ENCODE data around the gene SLC4A3.

Gene SLC4A3

GRCh38 chr2:219596954-219597551 lies 30.4 kb upstream of the SLC4A3 start:
- H3K4me2 ChIP-seq (ENCODE audit: insufficient read depth, low read length, poor library complexity, severe bottlenecking), result peak overlapping the region; percentile 81
- H3K4me1 ChIP-seq (ENCODE audit: control insufficient read depth in 2 of 2, insufficient read depth in 1 of 2, low read depth in 1 of 2, low read length in 2 of 2), result peaks cover 5 to 6% of the 10 kb centered on the region in 2 donors
- peaks cover 1% of the 10 kb centered on the region for H3K79me1 ChIP-seq (ENCODE audit: low read depth, low read length)
- peak overlapping the region; percentile 83 for H2BK5ac ChIP-seq (ENCODE audit: low read length)
- H3K9ac ChIP-seq (ENCODE audit: low read depth, low read length, poor library complexity), result no peak overlapping the region
- peaks cover 0 to 5% of the 10 kb centered on the region in 2 donors for H3K36me3 ChIP-seq (replicated peaks in 1 of 2; ENCODE audit: control insufficient read depth in 2 of 2, insufficient read depth in 2 of 2, low read length in 2 of 2)
- H3K23ac ChIP-seq (ENCODE audit: low read depth, low read length, poor library complexity), result no peak overlapping the region
- WGBS, 2 donors (ENCODE audit: extremely low coverage in 2 of 2, insufficient read length in 2 of 2, insufficient replicate concordance in 1 of 2), result no CpG with 5 or more reads among the region's 19 CpGs
- H2AK5ac ChIP-seq (ENCODE audit: low read depth, low read length), result peak overlapping the region; percentile 32
- no peak overlapping the region for H3K14ac ChIP-seq (ENCODE audit: low read length)
- H4K91ac ChIP-seq (ENCODE audit: low read depth, low read length, poor library complexity), result no peak overlapping the region
- peak overlapping the region; percentile 74 for H2BK120ac ChIP-seq (ENCODE audit: low read depth, low read length)
- peak overlapping the region; percentile 73 for H3K18ac ChIP-seq (ENCODE audit: low read length)
- no peak overlapping the region for H2BK15ac ChIP-seq (ENCODE audit: low read length)
- H3K27me3 ChIP-seq (ENCODE audit: control insufficient read depth in 3 of 3, insufficient read depth in 3 of 3, low read depth in 1 of 3, low read length in 3 of 3), result no peaks in the 10 kb centered on the region
- no peak overlapping the region for H2BK12ac ChIP-seq (ENCODE audit: low read length)
- no peak overlapping the region for H3K4ac ChIP-seq (ENCODE audit: low read length)
- peak overlapping the region; percentile 87 for H3K4me3 ChIP-seq (ENCODE audit: low read length in 2 of 2)
- DNase-seq (ENCODE audit: low spot score), result no peak
- H4K8ac ChIP-seq (ENCODE audit: low read depth, low read length), result no peak overlapping the region
- peak overlapping the region; percentile 94 for H3K27ac ChIP-seq (replicated peaks; ENCODE audit: low read length)
- no peaks in the 10 kb centered on the region for H3K9me3 ChIP-seq (replicated peaks in 1 of 2; ENCODE audit: control insufficient read depth in 2 of 2, insufficient read depth in 1 of 2, low read depth in 1 of 2, low read length in 2 of 2)
- H2AFZ ChIP-seq (ENCODE audit: low read length), result peak overlapping the region; percentile 97

- Histone ChIP-seq H3K79me1 (ENCODE audit: low read depth, low read length) (peaks cover 1% of the 10 kb centered on the region), H2AK5ac (ENCODE audit: low read depth, low read length) (peak within 1 kb of the TSS; percentile 32), H3K27ac (replicated peaks; ENCODE audit: low read length) (peak within 1 kb of the TSS; percentile 94), H4K91ac (ENCODE audit: low read depth, low read length, poor library complexity) (no peak within 1 kb of the TSS), H3K4me2 (ENCODE audit: insufficient read depth, low read length, poor library complexity, severe bottlenecking) (peak within 1 kb of the TSS; percentile 81), H3K4me3 (ENCODE audit: low read length in 2 of 2) (peak within 1 kb of the TSS; percentile 87), H2BK15ac (ENCODE audit: low read length) (no peak within 1 kb of the TSS), H3K4ac (ENCODE audit: low read length) (no peak within 1 kb of the TSS), H4K8ac (ENCODE audit: low read depth, low read length) (peak within 1 kb of the TSS; percentile 6), H3K4me1 (ENCODE audit: control insufficient read depth in 2 of 2, insufficient read depth in 1 of 2, low read depth in 1 of 2, low read length in 2 of 2) (peaks cover 5 to 6% of the 10 kb centered on the region in 2 donors), H2AFZ (ENCODE audit: low read length) (peak within 1 kb of the TSS; percentile 97), H3K18ac (ENCODE audit: low read length) (peak within 1 kb of the TSS; percentile 92), H2BK120ac (ENCODE audit: low read depth, low read length) (peak within 1 kb of the TSS; percentile 74), H3K27me3 (ENCODE audit: control insufficient read depth in 3 of 3, insufficient read depth in 3 of 3, low read depth in 1 of 3, low read length in 3 of 3) (no peaks in the 10 kb centered on the region), H3K23ac (ENCODE audit: low read depth, low read length, poor library complexity) (peak within 1 kb of the TSS; percentile 95), H2BK5ac (ENCODE audit: low read length) (peak within 1 kb of the TSS; percentile 83), H3K9me3 (replicated peaks in 1 of 2; ENCODE audit: control insufficient read depth in 2 of 2, insufficient read depth in 1 of 2, low read depth in 1 of 2, low read length in 2 of 2) (no peaks in the 10 kb centered on the region), H3K36me3 (replicated peaks in 1 of 2; ENCODE audit: control insufficient read depth in 2 of 2, insufficient read depth in 2 of 2, low read length in 2 of 2) (peaks cover 4 to 12% of the 10 kb centered on the region in 2 donors), H2BK12ac (ENCODE audit: low read length) (no peak within 1 kb of the TSS), H3K14ac (ENCODE audit: low read length) (peak within 1 kb of the TSS; percentile 2), H3K9ac (ENCODE audit: low read depth, low read length, poor library complexity) (no peak within 1 kb of the TSS)
- WGBS, 2 donors (ENCODE audit: extremely low coverage in 2 of 2, insufficient read length in 2 of 2, insufficient replicate concordance in 1 of 2), result no CpG with 5 or more reads among the region's 57 CpGs
- DNase-seq (ENCODE audit: low spot score), result peak; percentile 94
These were observed 29.7 kb upstream of the SLC4A3 start, which contains the start of gene STK11IP for GRCh38 chr2:219597552-219598307. TSS of gene STK11IP (plus strand) at chr2:219597857. CDS start at chr2:219598120, 263 bp downstream.

DNA sequence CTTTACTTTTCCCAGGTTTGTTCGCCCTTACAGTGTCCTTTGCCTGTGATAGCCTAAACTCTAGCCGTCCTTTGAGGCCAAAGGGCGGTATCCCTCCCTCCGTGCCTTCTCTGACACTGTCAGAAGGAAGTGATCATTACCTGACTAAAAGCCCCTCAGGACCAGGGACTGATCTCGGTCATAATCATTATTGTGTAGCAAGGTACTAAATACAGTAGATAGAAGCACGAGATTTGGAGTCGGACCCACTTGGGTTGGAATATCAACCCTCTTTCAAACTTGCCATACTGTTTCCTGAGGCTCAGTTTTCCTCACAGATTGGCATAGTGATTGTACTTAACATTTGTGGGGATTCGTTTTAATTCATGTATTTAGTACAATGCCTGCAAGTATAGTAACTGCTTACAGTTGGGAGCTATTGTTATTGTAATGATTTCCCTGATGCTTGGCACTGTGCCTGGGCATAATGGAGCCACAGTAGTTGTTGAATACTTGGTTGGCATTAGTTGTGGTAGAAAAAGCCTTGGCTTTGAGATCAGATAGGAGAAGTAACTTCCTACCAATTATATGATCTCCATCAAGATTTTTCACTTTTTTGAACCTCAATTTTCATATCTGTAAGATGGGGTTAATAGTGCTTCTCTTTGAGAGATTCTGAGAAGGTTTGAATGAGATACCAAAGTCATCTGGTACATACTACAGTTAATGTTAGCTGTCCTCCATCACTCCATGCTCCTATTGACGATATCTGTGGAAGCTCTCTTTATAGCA lies 28.9 kb upstream of the SLC4A3 start:
- no peak overlapping the region for H2BK12ac ChIP-seq (ENCODE audit: low read length)
- peaks cover 5 to 6% of the 10 kb centered on the region in 2 donors for H3K4me1 ChIP-seq (ENCODE audit: control insufficient read depth in 2 of 2, insufficient read depth in 1 of 2, low read depth in 1 of 2, low read length in 2 of 2)
- H4K8ac ChIP-seq (ENCODE audit: low read depth, low read length), result no peak overlapping the region
- DNase-seq (ENCODE audit: low spot score), result no peak
- peaks cover 4 to 13% of the 10 kb centered on the region in 2 donors for H3K36me3 ChIP-seq (replicated peaks in 1 of 2; ENCODE audit: control insufficient read depth in 2 of 2, insufficient read depth in 2 of 2, low read length in 2 of 2)
- no peak overlapping the region for H3K4ac ChIP-seq (ENCODE audit: low read length)
- H3K18ac ChIP-seq (ENCODE audit: low read length), result no peak overlapping the region
- no peaks in the 10 kb centered on the region for H3K9me3 ChIP-seq (replicated peaks in 1 of 2; ENCODE audit: control insufficient read depth in 2 of 2, insufficient read depth in 1 of 2, low read depth in 1 of 2, low read length in 2 of 2)
- no peak overlapping the region for H2AK5ac ChIP-seq (ENCODE audit: low read depth, low read length)
- H2BK5ac ChIP-seq (ENCODE audit: low read length), result no peak overlapping the region
- no peak overlapping the region for H4K91ac ChIP-seq (ENCODE audit: low read depth, low read length, poor library complexity)
- WGBS, 2 donors (ENCODE audit: extremely low coverage in 2 of 2, insufficient read length in 2 of 2, insufficient replicate concordance in 1 of 2), result no CpG with 5 or more reads among the region's 9 CpGs
- peaks cover 1% of the 10 kb centered on the region for H3K79me1 ChIP-seq (ENCODE audit: low read depth, low read length)
- H3K27me3 ChIP-seq (ENCODE audit: control insufficient read depth in 3 of 3, insufficient read depth in 3 of 3, low read depth in 1 of 3, low read length in 3 of 3), result no peaks in the 10 kb centered on the region
- H2AFZ ChIP-seq (ENCODE audit: low read length), result peak overlapping the region; percentile 97
- peak overlapping the region; percentile 52 for H3K4me2 ChIP-seq (ENCODE audit: insufficient read depth, low read length, poor library complexity, severe bottlenecking)
- no peak overlapping the region for H3K23ac ChIP-seq (ENCODE audit: low read depth, low read length, poor library complexity)
- H3K14ac ChIP-seq (ENCODE audit: low read length), result peak overlapping the region; percentile 2
- no peak overlapping the region for H3K9ac ChIP-seq (ENCODE audit: low read depth, low read length, poor library complexity)
- H2BK120ac ChIP-seq (ENCODE audit: low read depth, low read length), result no peak overlapping the region
- H2BK15ac ChIP-seq (ENCODE audit: low read length), result no peak overlapping the region
- H3K4me3 ChIP-seq (ENCODE audit: low read length in 2 of 2), result peak overlapping the region; percentile 87
- peak overlapping the region; percentile 39 for H3K27ac ChIP-seq (replicated peaks; ENCODE audit: low read length)
